T-cell (primary cell): Measurements from ENCODE around the gene PPP2R5A. TPM values are rescaled to one million over a fixed set of nuclear protein-coding genes. Genes with fewer than 3 reads are reported as not detected.

Source experiments
- ATAC-seq, 4 experiments: fragments of 200-7000 bp in 3 of 4; fragments of 150-1000 bp in 1 of 4; cut with Tn5 transposase; replicated peaks in 1 of 4; 1 replicate in 3 of 4; 2 replicates in 1 of 4; pipeline ENCODE4 v1.10.0; 2021; ENCODE audit warnings: moderate library complexity in 3 of 4, mild to moderate bottlenecking in 2 of 4, moderate number of reproducible peaks in 1 of 4
- CTCF ChIA-PET, 2 donors: fragments of 300-600 bp; sonication (Branson Sonifier 250); formaldehyde crosslinking; loops; one replicate each; lab custom pipeline; 2022; ENCODE audit warnings: antibody characterized with exemption in 2 of 2; lab: Charles Lee
- POLR2A ChIA-PET, 2 donors: fragments of 300-600 bp; sonication (Branson Sonifier 250); formaldehyde crosslinking; loops; one replicate each; lab custom pipeline; 2022; ENCODE audit warnings: antibody characterized with exemption in 2 of 2; lab: Charles Lee
- DNase-seq, 35 experiments: peaks; one replicate each; pipeline versions ENCODE4 v3.0.0 to v3.0.0-alpha.2; 2013 to 2023
- H3K27ac ChIP-seq: one replicate; pipeline ENCODE4 v1.5.1; 2013; ENCODE audit warnings: low read length
- H3K27me3 ChIP-seq, 2 experiments: replicated peaks in 1 of 2; 1 replicate in 1 of 2; 2 replicates in 1 of 2; pipeline versions ENCODE4 v1.6.1 to v1.7.0; 2013; ENCODE audit warnings: low read length in 1 of 2, mixed read lengths in 1 of 2; ENCODE audit not compliant: control insufficient read depth in 2 of 2, insufficient read depth in 2 of 2; ENCODE audit errors: extremely low read depth in 1 of 2
- H3K36me3 ChIP-seq, 2 donors: 1 replicate in 1 of 2; 2 replicates in 1 of 2; pipeline versions ENCODE4 v1.6.1 to v1.7.0; 2013; ENCODE audit warnings: low read length in 1 of 2; ENCODE audit not compliant: control insufficient read depth in 2 of 2, insufficient read depth in 1 of 2; ENCODE audit errors: extremely low read depth in 1 of 2
- H3K4me1 ChIP-seq, 2 experiments: 1 replicate in 1 of 2; 2 replicates in 1 of 2; pipeline versions ENCODE4 v1.6.1 to v1.7.0; 2013; ENCODE audit warnings: low read length in 2 of 2, mixed read lengths in 1 of 2; ENCODE audit not compliant: insufficient read depth in 2 of 2, control insufficient read depth in 1 of 2; ENCODE audit errors: extremely low read depth in 1 of 2
- H3K4me3 ChIP-seq, 2 donors: 1 replicate in 1 of 2; 2 replicates in 1 of 2; pipeline versions ENCODE4 v1.5.1 to v1.7.0; 2013; ENCODE audit warnings: mild to moderate bottlenecking in 2 of 2, low read length in 1 of 2, moderate library complexity in 1 of 2; ENCODE audit not compliant: control insufficient read depth in 1 of 2; ENCODE audit errors: extremely low read depth in 1 of 2
- H3K9me3 ChIP-seq: 2 replicates; pipeline ENCODE4 v1.7.0; 2013
- H3K27ac Mint-ChIP-seq, 2 donors: one replicate each; pipeline ENCODE4 v1.8.0; 2020 to 2021; ENCODE audit warnings: mild to moderate bottlenecking in 2 of 2, mixed read lengths in 2 of 2
- H3K27me3 Mint-ChIP-seq, 2 donors: one replicate each; pipeline ENCODE4 v1.8.0; 2021 to 2022; ENCODE audit warnings: mixed read lengths in 2 of 2
- H3K36me3 Mint-ChIP-seq: one replicate; pipeline ENCODE4 v1.8.0; 2021; ENCODE audit warnings: mixed read lengths
- H3K4me1 Mint-ChIP-seq, 3 donors: one replicate each; pipeline ENCODE4 v1.8.0; 2020 to 2022; ENCODE audit warnings: mixed read lengths in 3 of 3, mild to moderate bottlenecking in 1 of 3
- H3K4me3 Mint-ChIP-seq, 3 donors: one replicate each; pipeline ENCODE4 v1.8.0; 2020 to 2022; ENCODE audit warnings: mild to moderate bottlenecking in 3 of 3, mixed read lengths in 3 of 3, moderate library complexity in 3 of 3
- H3K9me3 Mint-ChIP-seq, 3 donors: one replicate each; pipeline ENCODE4 v1.8.0; 2020 to 2022; ENCODE audit warnings: mixed read lengths in 3 of 3
- WGBS: methylation state at CpG from one replicate; pipeline ENCODE4 v1.1.5; 2013; ENCODE audit warnings: missing lambda C conversion rate; ENCODE audit not compliant: insufficient coverage; 5-methylcytosine and 5-hydroxymethylcytosine counted together
- total RNA-seq, 35 experiments: library from RNA in 6 of 35; stranded (reverse) in 6 of 35; fragments of 120-200 nt in 1 of 35; gene quantifications; one replicate each; pipeline versions ENCODE4 v1.2.1 to v1.2.4 and lab custom pipeline; 2013 to 2026

Gene PPP2R5A
- total RNA-seq, 5 donors from 2014 or later (not counting 1 experiment from before 2014, with no cell fraction given) = 40.4 to 51.1 (median 46.7) TPM

- Histone ChIP-seq H3K9me3 (no peaks in the 10 kb centered on the region), H3K4me1 (peaks cover 18 to 19% of the 10 kb centered on the region in 2 experiments), H3K36me3 (no peaks in the 10 kb centered on the region), H3K4me3 (no peak overlapping the region), H3K27me3 (no peaks in the 10 kb centered on the region), H3K27ac (no peak overlapping the region)
- Mint-ChIP-seq H3K27me3 (no peaks in the 10 kb centered on the region), H3K4me1 (peaks cover 37 to 57% (median 56%) of the 10 kb centered on the region in 3 donors), H3K36me3 (no peaks in the 10 kb centered on the region), H3K27ac (peak overlapping the region in 1 of 2 donors; percentile 76), H3K4me3 (no peak overlapping the region), H3K9me3 (no peaks in the 10 kb centered on the region)
- ATAC-seq (no peak), DNase-seq (no peak)
- POLR2A ChIA-PET = no interaction called here
- no CpG with 5 or more reads among the region's 3 CpGs for WGBS
- CTCF ChIA-PET = interaction anchor here in 1 of 2 donors (0.7 kb wide), 1 partner anchor 148 kb away, joined by 4 read pairs; no protein-coding TSS in a partner anchor
Measured at GRCh38 chr1:212260557-212261355, 24.5 kb upstream of the PPP2R5A start.

- H3K27ac ChIP-seq = no peak overlapping the region
- ChIA-PET POLR2A (no interaction called here), CTCF (no interaction called here)
- H3K4me3 ChIP-seq = no peak overlapping the region
- no peaks in the 10 kb centered on the region for H3K36me3 Mint-ChIP-seq
- no peak for DNase-seq
- H3K4me1 ChIP-seq = peaks cover 12 to 18% of the 10 kb centered on the region in 2 experiments
- H3K9me3 ChIP-seq = no peaks in the 10 kb centered on the region
- H3K4me1 Mint-ChIP-seq = peaks cover 30 to 50% (median 49%) of the 10 kb centered on the region in 3 donors
- ATAC-seq = no peak
- no peak overlapping the region for H3K4me3 Mint-ChIP-seq
- no peaks in the 10 kb centered on the region for H3K9me3 Mint-ChIP-seq
- no peaks in the 10 kb centered on the region for H3K27me3 ChIP-seq
- WGBS = 100% methylated on average over 2 of the region's 2 CpGs
- peak overlapping the region in 1 of 2 donors; percentile 76 for H3K27ac Mint-ChIP-seq
- H3K27me3 Mint-ChIP-seq = no peaks in the 10 kb centered on the region
- H3K36me3 ChIP-seq = no peaks in the 10 kb centered on the region
Measured at GRCh38 chr1:212261361-212261929, 23.8 kb upstream of the PPP2R5A start.

- no peak overlapping the region for H3K27ac ChIP-seq
- no peaks in the 10 kb centered on the region for H3K4me1 ChIP-seq
- no peak overlapping the region for H3K4me3 ChIP-seq
- no CpG with 5 or more reads among the region's 2 CpGs for WGBS
- no peaks in the 10 kb centered on the region for H3K27me3 Mint-ChIP-seq
- H3K4me3 Mint-ChIP-seq = no peak overlapping the region
- DNase-seq = no peak
- H3K27ac Mint-ChIP-seq = no peak overlapping the region
- no peaks in the 10 kb centered on the region for H3K27me3 ChIP-seq
- POLR2A ChIA-PET = no interaction called here
- peaks cover 0 to 7% (median 6%) of the 10 kb centered on the region in 3 donors for H3K4me1 Mint-ChIP-seq
- no peaks in the 10 kb centered on the region for H3K36me3 Mint-ChIP-seq
- no peak for ATAC-seq
- no peaks in the 10 kb centered on the region for H3K9me3 Mint-ChIP-seq
- no peaks in the 10 kb centered on the region for H3K36me3 ChIP-seq
- CTCF ChIA-PET = no interaction called here
- H3K9me3 ChIP-seq = no peaks in the 10 kb centered on the region
Measured at GRCh38 chr1:212267017-212267416, 18.2 kb upstream of the PPP2R5A start.

GRCh38 chr1:212267460-212267859, 17.8 kb upstream of the PPP2R5A start:
- no peak overlapping the region for H3K4me3 Mint-ChIP-seq

GRCh38 chr1:212269306-212269705, 15.9 kb upstream of the PPP2R5A start:
- no peak overlapping the region for H3K27ac ChIP-seq
- H3K27me3 ChIP-seq = no peaks in the 10 kb centered on the region
- no peak for ATAC-seq
- no peaks in the 10 kb centered on the region for H3K36me3 ChIP-seq
- ChIA-PET POLR2A (no interaction called here), CTCF (interaction anchor here in 1 of 2 donors (1.3 to 1.5 kb wide), 2 partner anchors 15 to 199 kb away, joined by 4 read pairs; no protein-coding TSS in a partner anchor)
- peaks cover 0 to 6% of the 10 kb centered on the region in 2 experiments for H3K4me1 ChIP-seq
- no peaks in the 10 kb centered on the region for H3K9me3 ChIP-seq
- Mint-ChIP-seq H3K4me1 (peaks cover 0 to 5% (median 4%) of the 10 kb centered on the region in 3 donors), H3K36me3 (no peaks in the 10 kb centered on the region), H3K27ac (no peak overlapping the region), H3K4me3 (no peak overlapping the region), H3K9me3 (no peaks in the 10 kb centered on the region), H3K27me3 (no peaks in the 10 kb centered on the region)
- no peak overlapping the region for H3K4me3 ChIP-seq
- no peak for DNase-seq

More at GRCh38 chr1:212267460-212267859, 17.8 kb upstream of the PPP2R5A start:
- Mint-ChIP-seq H3K27me3 (no peaks in the 10 kb centered on the region), H3K36me3 (no peaks in the 10 kb centered on the region), H3K27ac (no peak overlapping the region), H3K9me3 (no peaks in the 10 kb centered on the region), H3K4me1 (peaks cover 0 to 5% (median 4%) of the 10 kb centered on the region in 3 donors)
- Histone ChIP-seq H3K9me3 (no peaks in the 10 kb centered on the region), H3K4me1 (peaks cover 0 to 4% of the 10 kb centered on the region in 2 experiments), H3K27ac (no peak overlapping the region), H3K4me3 (no peak overlapping the region), H3K27me3 (no peaks in the 10 kb centered on the region), H3K36me3 (no peaks in the 10 kb centered on the region)
- WGBS = no CpG with 5 or more reads among the region's 2 CpGs
- ATAC-seq = no peak
- CTCF ChIA-PET = no interaction called here
- POLR2A ChIA-PET = interaction anchor here in 1 of 2 donors (0.5 kb wide), 1 partner anchor 18 kb away, joined by 3 read pairs; no protein-coding TSS in a partner anchor
- no peak for DNase-seq

- no peaks in the 10 kb centered on the region for H3K36me3 ChIP-seq
- Mint-ChIP-seq H3K4me1 (peaks cover 0 to 5% (median 4%) of the 10 kb centered on the region in 3 donors), H3K27ac (no peak overlapping the region), H3K4me3 (no peak overlapping the region), H3K27me3 (no peaks in the 10 kb centered on the region), H3K9me3 (no peaks in the 10 kb centered on the region), H3K36me3 (no peaks in the 10 kb centered on the region)
- no peak overlapping the region for H3K4me3 ChIP-seq
- no peaks in the 10 kb centered on the region for H3K27me3 ChIP-seq
- POLR2A ChIA-PET = no interaction called here
- ATAC-seq (no peak), DNase-seq (no peak)
- no peak overlapping the region for H3K27ac ChIP-seq
- CTCF ChIA-PET = interaction anchor here (1.3 to 1.5 kb wide), 3 partner anchors 14 to 200 kb away, joined by 3 to 4 read pairs (median 4); no protein-coding TSS in a partner anchor
- WGBS = no CpG with 5 or more reads among the region's 2 CpGs
- peaks cover 0 to 6% of the 10 kb centered on the region in 2 experiments for H3K4me1 ChIP-seq
- H3K9me3 ChIP-seq = no peaks in the 10 kb centered on the region
Measured at GRCh38 chr1:212270564-212270963, 14.6 kb upstream of the PPP2R5A start.
